GM10266 (cell line): Measurements from ENCODE around the gene TSEN54.

Source experiments
- DNase-seq: peaks from one replicate; pipeline ENCODE4 v3.0.0; 2012; ENCODE audit errors: extremely low spot score
- CTCF ChIP-seq: IDR thresholded peaks from 2 replicates; pipeline ENCODE4 v1.5.1; 2012; ENCODE audit warnings: mild to moderate bottlenecking, low read depth; ENCODE audit not compliant: control insufficient read depth, insufficient read depth; ENCODE audit errors: missing control alignments

The TSEN54 gene

GRCh38 chr17:75555679-75556153, 39.4 kb downstream of the TSEN54 start:
- no peak for TF ChIP-seq CTCF
- no peak for DNase-seq

- no peak for TF ChIP-seq CTCF
- no peak for DNase-seq
Observed at GRCh38 chr17:75557075-75557851, 40.9 kb downstream of the TSEN54 start.

GRCh38 chr17:75557852-75558665, 41.7 kb downstream of the TSEN54 start:
- no peak for TF ChIP-seq CTCF
- no peak for DNase-seq

- no peak for TF ChIP-seq CTCF
- no peak for DNase-seq
Observed at GRCh38 chr17:75558666-75559530, 42.6 kb downstream of the TSEN54 start.

- DNase-seq = no peak
- no peak for TF ChIP-seq CTCF
Observed at GRCh38 chr17:75559958-75560533, 43.7 kb downstream of the TSEN54 start.

GRCh38 chr17:75561927-75562603, 45.7 kb downstream of the TSEN54 start:
- no peak for TF ChIP-seq CTCF
- no peak for DNase-seq
